Stimulated activated CD4-positive, alpha-beta T cell treated with anti-CD3 and anti-CD28 coated beads, TNF-alpha, amount 100 ng/mL, for 48 hours (primary cell): ENCODE results near the gene SCLY.
"Not testable (repeated sequence)": the region's sequence is repeated elsewhere in the genome, so short reads cannot be mapped to it uniquely, and the experiment has no call there.

Experiments used
- DNase-seq, 3 donors: peaks; one replicate each; pipeline ENCODE4 v3.0.0-alpha.2; 2020; ENCODE audit warnings: low read depth in 3 of 3

Gene SCLY

GRCh38 chr2:238113611-238114010 is 52.8 kb downstream of the SCLY start:
- DNase-seq = no peak

GRCh38 chr2:238114331-238114841 is 53.6 kb downstream of the SCLY start:
- DNase-seq = no peak

- no peak for DNase-seq
Measured at GRCh38 chr2:238114851-238115660, 54.3 kb downstream of the SCLY start.

DNA sequence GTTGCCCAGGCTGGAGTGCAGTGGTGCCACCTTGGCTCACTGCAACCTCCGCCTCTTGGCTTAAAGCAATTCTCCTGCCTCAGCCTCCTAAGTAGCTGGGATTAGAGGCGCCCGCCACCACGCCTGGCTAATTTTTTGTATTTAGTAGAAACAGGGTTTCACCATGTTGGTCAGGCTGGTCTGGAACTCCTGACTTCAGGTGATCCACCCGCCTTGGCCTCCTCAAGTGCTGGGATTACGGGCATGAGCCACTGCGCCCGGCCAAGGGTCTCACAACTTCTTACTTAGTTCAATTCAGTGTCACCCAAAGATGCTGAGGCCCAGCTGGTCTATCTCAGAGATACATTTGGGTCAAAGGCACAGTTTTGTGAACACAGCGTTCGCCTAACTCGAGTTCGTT is 54.9 kb downstream of the SCLY start:
- not testable (repeated sequence) for DNase-seq

- no peak for DNase-seq
Measured at GRCh38 chr2:238116298-238117198, 55.7 kb downstream of the SCLY start.

- no peak for DNase-seq
Measured at GRCh38 chr2:238117199-238118154, 56.7 kb downstream of the SCLY start.

DNA sequence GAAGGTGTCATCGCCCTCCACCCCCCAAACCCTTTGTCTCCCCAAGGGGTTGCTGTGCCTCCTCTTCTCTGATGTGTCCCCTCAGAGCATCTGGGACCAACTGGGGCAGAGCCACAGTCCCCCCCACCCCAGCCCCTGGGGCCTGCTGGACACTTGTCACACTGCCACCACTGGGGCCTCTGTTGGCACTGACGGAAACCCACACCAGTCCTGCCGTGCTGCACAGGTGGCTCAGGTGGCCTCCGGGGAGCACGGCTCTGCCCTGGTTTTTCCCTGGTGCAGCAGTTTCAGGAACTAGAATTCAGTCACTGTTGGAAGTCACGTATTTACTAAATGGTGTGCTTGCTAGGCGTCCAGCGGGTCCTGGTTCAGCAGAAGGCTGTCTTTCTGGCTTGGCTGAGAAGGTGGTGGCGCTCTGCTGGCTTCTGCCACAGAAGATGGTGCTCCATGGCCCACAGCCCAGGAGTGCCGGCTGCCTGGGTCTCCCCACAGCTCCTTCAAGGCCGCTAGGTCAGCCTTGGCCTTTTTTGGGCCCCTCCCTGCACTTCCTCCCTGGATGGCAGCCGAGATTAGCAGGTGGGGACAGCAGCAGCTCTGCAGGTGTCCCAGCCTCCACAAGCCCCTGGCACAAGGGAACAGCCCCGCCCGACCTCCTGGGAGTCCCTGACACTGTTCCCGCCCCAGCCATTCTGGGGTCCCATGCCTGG is 59.1 kb downstream of the SCLY start:
- DNase-seq = no peak

- no peak for DNase-seq
Measured at GRCh38 chr2:238120463-238121298, 59.9 kb downstream of the SCLY start.

DNA sequence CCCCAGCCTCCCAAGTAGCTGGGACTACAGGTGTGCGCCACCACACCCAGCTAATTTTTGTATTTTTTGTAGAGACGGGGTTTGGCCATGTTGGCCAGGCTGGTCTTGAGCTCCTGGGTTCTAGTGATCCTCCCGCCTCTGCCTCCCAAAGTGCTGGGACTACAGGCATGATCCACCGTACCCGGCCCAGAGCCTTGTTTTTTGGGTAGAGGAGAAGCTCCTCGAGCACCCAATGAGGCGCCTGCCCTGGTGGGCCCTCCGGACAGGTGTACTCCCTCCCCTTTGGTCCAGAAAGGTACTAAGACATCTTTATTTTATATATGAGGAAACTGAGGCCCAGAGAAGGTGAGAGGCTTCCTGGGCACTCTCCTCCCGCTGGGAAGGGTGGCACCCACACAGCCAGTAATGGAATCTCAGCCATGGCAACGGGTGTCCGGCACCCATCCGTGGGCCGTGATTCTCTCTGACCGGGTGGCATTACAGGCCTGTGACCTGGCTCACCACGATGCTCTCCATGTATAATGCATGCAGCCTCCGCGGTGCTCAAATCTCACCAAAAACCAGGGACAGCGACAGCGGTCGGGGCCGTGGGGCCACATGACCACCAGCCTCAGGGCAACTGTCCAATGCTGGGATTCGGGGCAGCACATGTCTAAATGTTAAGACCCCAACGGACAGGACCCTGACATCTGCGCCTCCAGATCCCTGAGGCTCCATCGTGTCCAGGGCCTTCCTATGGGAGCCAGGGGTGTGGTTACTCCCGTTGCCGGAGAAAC is 60.9 kb downstream of the SCLY start:
- DNase-seq = no peak

DNA sequence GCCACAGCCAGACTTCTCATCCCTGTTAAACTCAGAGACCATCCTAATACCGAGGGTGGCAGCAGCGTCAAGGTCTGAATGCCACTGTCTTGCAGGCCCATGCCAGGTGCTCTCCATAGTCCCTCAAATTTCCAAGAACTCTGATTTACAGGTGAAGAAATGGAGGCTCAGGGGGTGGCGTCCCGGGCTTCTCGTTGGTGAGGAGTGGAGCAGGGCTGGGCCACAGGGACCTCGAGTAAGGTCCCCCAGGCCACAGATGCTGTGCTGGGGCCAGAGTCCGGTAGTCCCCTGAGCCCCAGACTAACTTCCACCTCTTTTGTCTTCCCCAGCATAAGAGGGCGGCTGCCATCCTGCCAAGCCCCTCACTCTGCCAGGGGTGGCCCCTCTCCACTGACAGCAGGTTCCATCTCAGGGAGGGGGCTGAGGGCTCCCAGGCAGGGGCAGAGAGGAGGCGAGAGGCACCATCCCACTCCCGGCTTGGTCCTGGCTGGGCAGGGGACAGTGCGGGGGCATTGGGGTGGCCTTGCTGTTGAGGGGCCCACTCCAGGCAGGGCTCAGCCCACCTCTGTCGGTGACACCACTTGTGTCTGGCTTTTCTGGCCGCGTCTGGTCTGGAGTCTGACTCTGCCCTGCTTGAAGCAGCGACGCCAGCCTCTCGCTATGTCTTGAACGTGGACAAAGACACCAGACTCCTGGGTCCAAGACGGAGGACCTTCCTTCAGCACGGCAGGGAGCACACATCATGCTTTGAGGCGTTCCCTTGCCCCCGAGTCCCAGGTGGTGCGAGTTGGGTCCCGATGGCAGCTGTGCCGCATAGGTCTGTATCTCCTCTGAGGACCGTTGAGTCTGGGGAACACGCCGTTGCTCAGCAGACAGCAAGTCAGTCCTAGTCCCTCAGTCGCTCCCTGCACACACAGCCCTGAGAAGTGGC is 61.8 kb downstream of the SCLY start:
- DNase-seq = no peak

- DNase-seq = no peak
Measured at GRCh38 chr2:238123218-238123971, 62.6 kb downstream of the SCLY start.

DNA sequence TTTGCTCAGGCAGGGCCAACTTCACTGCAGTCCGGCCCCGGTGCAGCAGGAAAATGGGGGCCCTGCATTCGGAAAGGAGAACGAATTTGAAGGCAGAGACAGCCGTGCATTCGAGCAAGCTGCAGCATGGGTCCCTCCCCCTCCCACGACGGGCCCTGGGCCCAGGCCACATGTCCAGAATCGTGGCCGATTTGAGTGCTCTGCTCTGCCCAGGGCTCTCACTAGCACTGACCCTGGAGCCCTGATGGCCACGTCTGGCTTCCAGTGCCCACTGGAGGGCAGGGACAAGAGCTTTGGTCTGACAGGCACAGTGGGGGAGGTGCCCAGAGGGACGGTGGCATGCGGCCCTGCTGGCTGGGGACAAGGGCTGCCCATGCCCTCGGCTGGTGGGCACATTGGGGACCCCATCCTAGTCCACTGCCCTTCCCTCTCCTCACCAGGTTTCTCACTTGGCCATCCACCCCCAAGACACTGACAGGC is 63.2 kb downstream of the SCLY start:
- DNase-seq = no peak

- DNase-seq = no peak
Measured at GRCh38 chr2:238124488-238125126, 63.8 kb downstream of the SCLY start.

DNA sequence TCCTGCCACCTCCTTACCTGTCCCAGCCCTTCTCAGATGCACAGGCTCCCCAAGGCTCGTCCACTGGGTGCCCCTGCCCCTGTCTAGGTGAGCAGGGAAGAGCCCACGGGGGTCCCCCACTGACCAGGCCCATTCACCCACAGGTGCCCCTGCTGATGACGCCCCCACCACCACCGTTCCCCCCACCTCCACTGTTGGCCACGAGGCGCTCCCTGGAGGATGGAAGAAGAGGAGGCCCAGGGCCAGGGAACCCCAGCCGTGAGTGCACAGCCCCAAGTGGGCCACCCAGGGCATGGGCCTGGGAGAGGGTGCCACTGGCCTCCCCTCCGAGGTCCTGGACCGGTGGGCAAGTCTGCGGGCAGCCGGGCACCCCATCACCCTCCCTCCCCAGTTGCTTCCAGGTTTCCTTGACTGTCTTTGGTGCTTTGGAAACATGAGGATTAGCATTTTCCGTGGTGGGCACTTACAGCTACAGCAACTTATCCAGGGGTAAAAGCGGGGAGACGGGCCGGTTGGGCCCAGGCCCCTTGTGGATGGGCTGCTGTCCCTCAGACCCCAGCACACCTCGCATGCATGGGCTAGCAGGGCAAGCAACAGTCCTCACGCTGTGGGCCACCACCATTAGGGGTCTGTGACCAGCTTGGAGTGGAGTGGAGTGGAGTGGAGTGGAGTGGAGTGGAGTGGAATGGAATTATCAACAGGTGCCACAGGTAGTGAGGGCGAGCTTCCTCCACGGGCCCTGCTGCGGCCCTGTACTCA is 64.5 kb downstream of the SCLY start:
- DNase-seq = no peak

- no peak for DNase-seq
Measured at GRCh38 chr2:238126338-238126737, 65.5 kb downstream of the SCLY start.

GRCh38 chr2:238126775-238127164 is 66.0 kb downstream of the SCLY start:
- DNase-seq = no peak
